GM23338 (cell line): ENCODE results near the gene LCE3B. TPM values are rescaled to one million over a fixed set of nuclear protein-coding genes. Genes with fewer than 3 reads are reported as not detected.

ENCODE experiments used
- CREB1 ChIP-seq: fragments of 250-450 bp; sonication (Bioruptor Pico); IDR thresholded peaks from 2 replicates; pipeline ENCODE4 v1.5.0; 2020; ENCODE audit warnings: low read depth, mild to moderate bottlenecking, moderate library complexity
- EZH2 ChIP-seq: fragments of 200-600 bp; sonication (generic); IDR thresholded peaks from one replicate; pipeline ENCODE4 v1.8.0; 2017; ENCODE audit warnings: antibody characterized with exemption, mild to moderate bottlenecking, low read depth; ENCODE audit not compliant: unreplicated experiment
- EZH2phosphoT487 ChIP-seq: fragments of 200-600 bp; sonication (generic); IDR thresholded peaks from one replicate; pipeline ENCODE4 v1.8.1; 2018; ENCODE audit warnings: antibody characterized with exemption; ENCODE audit not compliant: unreplicated experiment
- JUNB ChIP-seq: IDR thresholded peaks from one replicate; pipeline ENCODE4 v1.6.1; 2016; ENCODE audit warnings: antibody characterized with exemption; ENCODE audit not compliant: unreplicated experiment
- NANOG ChIP-seq: IDR thresholded peaks from 2 replicates; pipeline ENCODE4 v1.6.1; 2016; ENCODE audit warnings: antibody characterized with exemption, borderline replicate concordance
- ZNF114 ChIP-seq: fragments of 250-450 bp; sonication (Bioruptor Pico); IDR thresholded peaks from 2 replicates; pipeline ENCODE4 v1.5.0; 2020; ENCODE audit warnings: mild to moderate bottlenecking, moderate library complexity
- polyA plus RNA-seq: library from polyadenylated mRNA; unstranded; fragments of >200 nt; fragmentation: Nextera tagmentation; extraction: Ambion mirVana; gene quantifications from 2 replicates; pipeline ENCODE4 v1.2.1, GENCODE V29; 2016
- total RNA-seq: library from RNA; depleted of rRNA; stranded (reverse); fragments of >200 nt; shearing (Covaris generic); gene quantifications from 2 replicates; pipeline ENCODE4 v1.2.3, GENCODE V29; 2014
- TF ChIP-seq, protein P1 (sequence below): fragments of 250-450 bp; sonication (Bioruptor Pico); IDR thresholded peaks from 2 replicates; pipeline ENCODE4 v1.5.0; 2020; ENCODE audit warnings: mild to moderate bottlenecking, moderate library complexity
- TF ChIP-seq, protein P2 (sequence below), 2 experiments: fragments of 200-600 bp in 1 of 2; sonication (generic) in 1 of 2; conservative IDR thresholded peaks; 2 replicates each; pipeline versions ENCODE4 v1.5.1 to v1.6.1; 2016 to 2017; ENCODE audit warnings: antibody characterized with exemption in 2 of 2, low read depth in 2 of 2, mild to moderate bottlenecking in 2 of 2, moderate library complexity in 1 of 2
- TF ChIP-seq, protein P3 (sequence below): IDR thresholded peaks from one replicate; pipeline ENCODE4 v1.6.1; 2018; ENCODE audit warnings: antibody characterized with exemption; ENCODE audit not compliant: unreplicated experiment

LCE3B gene
- total and polyA plus RNA-seq, 2 experiments from 2014 or later, result not detected

DNA sequence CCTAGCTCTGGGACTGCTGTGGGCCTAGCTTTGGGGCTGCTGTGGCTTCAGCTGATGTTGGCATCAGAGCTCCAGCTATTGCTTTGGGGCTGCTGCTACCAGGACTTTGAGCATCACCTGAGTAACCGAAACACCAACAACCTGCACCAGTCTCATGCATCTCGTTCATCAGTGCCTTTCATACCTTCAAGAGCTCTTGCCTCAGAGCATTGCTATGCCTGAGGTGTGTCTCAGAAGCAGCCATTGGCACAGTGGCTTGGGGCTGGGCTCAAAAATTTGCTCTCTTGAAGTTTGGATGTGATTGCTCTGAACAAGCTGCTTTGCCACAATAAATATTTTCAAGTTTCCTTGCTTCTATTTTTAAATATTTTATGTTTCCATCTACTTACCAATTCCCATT lies 42.8 kb downstream of the LCE3B start (continued):
- TF ChIP-seq, protein P1, sequence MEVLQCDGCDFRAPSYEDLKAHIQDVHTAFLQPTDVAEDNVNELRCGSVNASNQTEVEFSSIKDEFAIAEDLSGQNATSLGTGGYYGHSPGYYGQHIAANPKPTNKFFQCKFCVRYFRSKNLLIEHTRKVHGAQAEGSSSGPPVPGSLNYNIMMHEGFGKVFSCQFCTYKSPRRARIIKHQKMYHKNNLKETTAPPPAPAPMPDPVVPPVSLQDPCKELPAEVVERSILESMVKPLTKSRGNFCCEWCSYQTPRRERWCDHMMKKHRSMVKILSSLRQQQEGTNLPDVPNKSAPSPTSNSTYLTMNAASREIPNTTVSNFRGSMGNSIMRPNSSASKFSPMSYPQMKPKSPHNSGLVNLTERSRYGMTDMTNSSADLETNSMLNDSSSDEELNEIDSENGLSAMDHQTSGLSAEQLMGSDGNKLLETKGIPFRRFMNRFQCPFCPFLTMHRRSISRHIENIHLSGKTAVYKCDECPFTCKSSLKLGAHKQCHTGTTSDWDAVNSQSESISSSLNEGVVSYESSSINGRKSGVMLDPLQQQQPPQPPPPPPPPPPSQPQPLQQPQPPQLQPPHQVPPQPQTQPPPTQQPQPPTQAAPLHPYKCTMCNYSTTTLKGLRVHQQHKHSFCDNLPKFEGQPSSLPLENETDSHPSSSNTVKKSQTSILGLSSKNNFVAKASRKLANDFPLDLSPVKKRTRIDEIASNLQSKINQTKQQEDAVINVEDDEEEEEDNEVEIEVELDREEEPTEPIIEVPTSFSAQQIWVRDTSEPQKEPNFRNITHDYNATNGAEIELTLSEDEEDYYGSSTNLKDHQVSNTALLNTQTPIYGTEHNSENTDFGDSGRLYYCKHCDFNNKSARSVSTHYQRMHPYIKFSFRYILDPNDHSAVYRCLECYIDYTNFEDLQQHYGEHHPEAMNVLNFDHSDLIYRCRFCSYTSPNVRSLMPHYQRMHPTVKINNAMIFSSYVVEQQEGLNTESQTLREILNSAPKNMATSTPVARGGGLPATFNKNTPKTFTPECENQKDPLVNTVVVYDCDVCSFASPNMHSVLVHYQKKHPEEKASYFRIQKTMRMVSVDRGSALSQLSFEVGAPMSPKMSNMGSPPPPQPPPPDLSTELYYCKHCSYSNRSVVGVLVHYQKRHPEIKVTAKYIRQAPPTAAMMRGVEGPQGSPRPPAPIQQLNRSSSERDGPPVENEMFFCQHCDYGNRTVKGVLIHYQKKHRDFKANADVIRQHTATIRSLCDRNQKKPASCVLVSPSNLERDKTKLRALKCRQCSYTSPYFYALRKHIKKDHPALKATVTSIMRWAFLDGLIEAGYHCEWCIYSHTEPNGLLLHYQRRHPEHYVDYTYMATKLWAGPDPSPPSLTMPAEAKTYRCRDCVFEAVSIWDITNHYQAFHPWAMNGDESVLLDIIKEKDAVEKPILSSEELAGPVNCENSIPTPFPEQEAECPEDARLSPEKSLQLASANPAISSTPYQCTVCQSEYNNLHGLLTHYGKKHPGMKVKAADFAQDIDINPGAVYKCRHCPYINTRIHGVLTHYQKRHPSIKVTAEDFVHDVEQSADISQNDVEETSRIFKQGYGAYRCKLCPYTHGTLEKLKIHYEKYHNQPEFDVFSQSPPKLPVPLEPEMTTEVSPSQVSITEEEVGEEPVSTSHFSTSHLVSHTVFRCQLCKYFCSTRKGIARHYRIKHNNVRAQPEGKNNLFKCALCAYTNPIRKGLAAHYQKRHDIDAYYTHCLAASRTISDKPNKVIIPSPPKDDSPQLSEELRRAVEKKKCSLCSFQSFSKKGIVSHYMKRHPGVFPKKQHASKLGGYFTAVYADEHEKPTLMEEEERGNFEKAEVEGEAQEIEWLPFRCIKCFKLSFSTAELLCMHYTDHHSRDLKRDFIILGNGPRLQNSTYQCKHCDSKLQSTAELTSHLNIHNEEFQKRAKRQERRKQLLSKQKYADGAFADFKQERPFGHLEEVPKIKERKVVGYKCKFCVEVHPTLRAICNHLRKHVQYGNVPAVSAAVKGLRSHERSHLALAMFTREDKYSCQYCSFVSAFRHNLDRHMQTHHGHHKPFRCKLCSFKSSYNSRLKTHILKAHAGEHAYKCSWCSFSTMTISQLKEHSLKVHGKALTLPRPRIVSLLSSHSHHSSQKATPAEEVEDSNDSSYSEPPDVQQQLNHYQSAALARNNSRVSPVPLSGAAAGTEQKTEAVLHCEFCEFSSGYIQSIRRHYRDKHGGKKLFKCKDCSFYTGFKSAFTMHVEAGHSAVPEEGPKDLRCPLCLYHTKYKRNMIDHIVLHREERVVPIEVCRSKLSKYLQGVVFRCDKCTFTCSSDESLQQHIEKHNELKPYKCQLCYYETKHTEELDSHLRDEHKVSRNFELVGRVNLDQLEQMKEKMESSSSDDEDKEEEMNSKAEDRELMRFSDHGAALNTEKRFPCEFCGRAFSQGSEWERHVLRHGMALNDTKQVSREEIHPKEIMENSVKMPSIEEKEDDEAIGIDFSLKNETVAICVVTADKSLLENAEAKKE (CRISPR knock-in tag), result no peak
- TF ChIP-seq, protein P2, sequence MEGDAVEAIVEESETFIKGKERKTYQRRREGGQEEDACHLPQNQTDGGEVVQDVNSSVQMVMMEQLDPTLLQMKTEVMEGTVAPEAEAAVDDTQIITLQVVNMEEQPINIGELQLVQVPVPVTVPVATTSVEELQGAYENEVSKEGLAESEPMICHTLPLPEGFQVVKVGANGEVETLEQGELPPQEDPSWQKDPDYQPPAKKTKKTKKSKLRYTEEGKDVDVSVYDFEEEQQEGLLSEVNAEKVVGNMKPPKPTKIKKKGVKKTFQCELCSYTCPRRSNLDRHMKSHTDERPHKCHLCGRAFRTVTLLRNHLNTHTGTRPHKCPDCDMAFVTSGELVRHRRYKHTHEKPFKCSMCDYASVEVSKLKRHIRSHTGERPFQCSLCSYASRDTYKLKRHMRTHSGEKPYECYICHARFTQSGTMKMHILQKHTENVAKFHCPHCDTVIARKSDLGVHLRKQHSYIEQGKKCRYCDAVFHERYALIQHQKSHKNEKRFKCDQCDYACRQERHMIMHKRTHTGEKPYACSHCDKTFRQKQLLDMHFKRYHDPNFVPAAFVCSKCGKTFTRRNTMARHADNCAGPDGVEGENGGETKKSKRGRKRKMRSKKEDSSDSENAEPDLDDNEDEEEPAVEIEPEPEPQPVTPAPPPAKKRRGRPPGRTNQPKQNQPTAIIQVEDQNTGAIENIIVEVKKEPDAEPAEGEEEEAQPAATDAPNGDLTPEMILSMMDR (conservative IDR thresholded peaks at IDR 0.05; ENCODE audit: low read depth in 2 of 2), result no peak
- TF ChIP-seq ZNF114 (CRISPR knock-in tag), result no peak
- TF ChIP-seq NANOG, result no peak
- TF ChIP-seq CREB1 (CRISPR knock-in tag), result no peak
- TF ChIP-seq JUNB, result no peak
- no peak for TF ChIP-seq EZH2phosphoT487
- no peak for TF ChIP-seq EZH2
- TF ChIP-seq, protein P3, sequence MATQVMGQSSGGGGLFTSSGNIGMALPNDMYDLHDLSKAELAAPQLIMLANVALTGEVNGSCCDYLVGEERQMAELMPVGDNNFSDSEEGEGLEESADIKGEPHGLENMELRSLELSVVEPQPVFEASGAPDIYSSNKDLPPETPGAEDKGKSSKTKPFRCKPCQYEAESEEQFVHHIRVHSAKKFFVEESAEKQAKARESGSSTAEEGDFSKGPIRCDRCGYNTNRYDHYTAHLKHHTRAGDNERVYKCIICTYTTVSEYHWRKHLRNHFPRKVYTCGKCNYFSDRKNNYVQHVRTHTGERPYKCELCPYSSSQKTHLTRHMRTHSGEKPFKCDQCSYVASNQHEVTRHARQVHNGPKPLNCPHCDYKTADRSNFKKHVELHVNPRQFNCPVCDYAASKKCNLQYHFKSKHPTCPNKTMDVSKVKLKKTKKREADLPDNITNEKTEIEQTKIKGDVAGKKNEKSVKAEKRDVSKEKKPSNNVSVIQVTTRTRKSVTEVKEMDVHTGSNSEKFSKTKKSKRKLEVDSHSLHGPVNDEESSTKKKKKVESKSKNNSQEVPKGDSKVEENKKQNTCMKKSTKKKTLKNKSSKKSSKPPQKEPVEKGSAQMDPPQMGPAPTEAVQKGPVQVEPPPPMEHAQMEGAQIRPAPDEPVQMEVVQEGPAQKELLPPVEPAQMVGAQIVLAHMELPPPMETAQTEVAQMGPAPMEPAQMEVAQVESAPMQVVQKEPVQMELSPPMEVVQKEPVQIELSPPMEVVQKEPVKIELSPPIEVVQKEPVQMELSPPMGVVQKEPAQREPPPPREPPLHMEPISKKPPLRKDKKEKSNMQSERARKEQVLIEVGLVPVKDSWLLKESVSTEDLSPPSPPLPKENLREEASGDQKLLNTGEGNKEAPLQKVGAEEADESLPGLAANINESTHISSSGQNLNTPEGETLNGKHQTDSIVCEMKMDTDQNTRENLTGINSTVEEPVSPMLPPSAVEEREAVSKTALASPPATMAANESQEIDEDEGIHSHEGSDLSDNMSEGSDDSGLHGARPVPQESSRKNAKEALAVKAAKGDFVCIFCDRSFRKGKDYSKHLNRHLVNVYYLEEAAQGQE, result no peak
